HG02870 (cell line): ENCODE results near the gene HSD3B7.
"Not testable (repeated sequence)": the region's sequence is repeated elsewhere in the genome, so short reads cannot be mapped to it uniquely, and the experiment has no call there.

Experiments
- ATAC-seq: cut with Tn5 transposase; IDR thresholded peaks from one replicate; pipeline ENCODE4 v1.9.1; 2021; ENCODE audit warnings: mild to moderate bottlenecking, moderate library complexity; ENCODE audit not compliant: unreplicated experiment

HSD3B7 gene

GRCh38 chr16:30984669-30985400 is at the start of gene HSD3B7:
Gene HSD3B7 (plus strand): TSS chr16:30985207. CDS start chr16:30985659, 452 bp downstream.
- no peak for ATAC-seq

- ATAC-seq, result no peak
Observed at GRCh38 chr16:30937692-30938091, 47.3 kb upstream of the HSD3B7 start.

- not testable (repeated sequence) for ATAC-seq
Observed at GRCh38 chr16:30939571-30939970, 45.4 kb upstream of the HSD3B7 start.

- ATAC-seq, result peak; percentile 82
Observed at GRCh38 chr16:30941600-30942425, 43.2 kb upstream of the HSD3B7 start.

- no peak for ATAC-seq
Observed at GRCh38 chr16:30942426-30942806, 42.6 kb upstream of the HSD3B7 start.

- ATAC-seq, result no peak
Observed at GRCh38 chr16:30944352-30944751, 40.7 kb upstream of the HSD3B7 start.

GRCh38 chr16:30946671-30947540 is 38.1 kb upstream of the HSD3B7 start:
- no peak for ATAC-seq

- ATAC-seq, result no peak
Observed at GRCh38 chr16:30947541-30947858, 37.5 kb upstream of the HSD3B7 start.

- ATAC-seq, result no peak
Observed at GRCh38 chr16:30947859-30948666, 36.9 kb upstream of the HSD3B7 start.

- ATAC-seq, result peak; percentile 59
Observed at GRCh38 chr16:30948667-30949649, 36.0 kb upstream of the HSD3B7 start, which contains the start of gene ORAI3. Gene ORAI3 (plus strand): TSS chr16:30949068. CDS start chr16:30949290, 222 bp downstream.

- no peak for ATAC-seq
Observed at GRCh38 chr16:30949650-30950515, 35.1 kb upstream of the HSD3B7 start.

- ATAC-seq, result no peak
Observed at GRCh38 chr16:30950516-30951065, 34.4 kb upstream of the HSD3B7 start.

- ATAC-seq, result no peak
Observed at GRCh38 chr16:30951193-30951592, 33.8 kb upstream of the HSD3B7 start.

- ATAC-seq, result no peak
Observed at GRCh38 chr16:30951750-30952149, 33.3 kb upstream of the HSD3B7 start.

GRCh38 chr16:30953111-30953510 is 31.9 kb upstream of the HSD3B7 start:
- ATAC-seq, result no peak

- no peak for ATAC-seq
Observed at GRCh38 chr16:30953511-30954124, 31.4 kb upstream of the HSD3B7 start.

- ATAC-seq, result no peak
Observed at GRCh38 chr16:30954993-30955392, 30.0 kb upstream of the HSD3B7 start.
